ENCODE results near the gene NPAS3. TPM values are rescaled to one million over a fixed set of nuclear protein-coding genes. Genes with fewer than 3 reads are reported as not detected.

Gene NPAS3
- total RNA-seq, 2 experiments from 2014 or later, result not detected

DNA sequence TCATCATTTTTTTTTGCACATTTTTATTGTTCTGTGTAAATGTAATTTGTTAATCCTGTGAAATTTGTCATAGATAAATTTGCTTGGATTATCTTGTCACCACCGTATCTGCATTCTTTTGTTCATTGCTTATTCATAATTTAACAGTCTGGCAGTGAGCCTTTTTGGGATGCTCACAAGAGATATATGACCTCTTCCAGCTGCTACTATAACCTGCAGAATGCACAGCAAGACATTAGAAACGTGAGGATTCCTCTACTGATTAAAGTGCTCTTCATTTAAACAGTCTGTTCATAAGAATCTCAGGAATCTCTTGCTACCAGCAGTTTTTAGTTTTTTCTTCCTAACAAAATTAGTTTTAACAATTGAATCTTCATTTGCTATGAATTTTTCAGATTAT, 9.1 kb downstream of the NPAS3 start:
- H3K36me3 Mint-ChIP-seq, result no peaks in the 10 kb centered on the region
- DNase-seq, result no peak
- POLR2A ChIA-PET, result no interaction called here
- no peak overlapping the region for H3K4me3 Mint-ChIP-seq
- CTCF ChIA-PET, result no interaction called here
- no peak overlapping the region for H3K27ac Mint-ChIP-seq
- H3K4me1 Mint-ChIP-seq (ENCODE audit: low read depth), result no peaks in the 10 kb centered on the region
- no peaks in the 10 kb centered on the region for H3K9me3 Mint-ChIP-seq
- peaks cover 22% of the 10 kb centered on the region for H3K27me3 Mint-ChIP-seq
- intact Hi-C loops (cut with micrococcal nuclease), result loop anchor here (10.0 kb wide), 1 partner anchor 847 kb away; no protein-coding TSS in a partner anchor

DNA sequence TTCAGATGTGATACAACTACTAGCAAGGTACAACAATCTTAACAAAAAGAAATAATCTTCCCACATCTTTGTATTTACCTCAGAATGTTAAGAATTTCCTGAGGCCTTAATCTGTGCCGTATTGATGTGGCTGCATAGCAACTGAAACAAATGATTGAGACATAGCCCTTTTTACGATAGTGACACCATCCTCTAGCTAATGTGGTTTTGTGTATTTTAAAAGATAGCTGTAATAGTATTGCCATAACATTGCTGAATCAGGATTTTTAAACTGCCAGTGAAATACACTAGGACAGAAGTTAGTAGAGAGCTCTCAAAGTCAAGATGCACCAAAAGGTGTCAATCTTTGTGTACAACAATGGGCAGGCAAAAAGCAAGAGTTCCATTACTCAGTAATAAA, 11.9 kb downstream of the NPAS3 start:
- no peaks in the 10 kb centered on the region for H3K36me3 Mint-ChIP-seq
- H3K27ac Mint-ChIP-seq, result no peak overlapping the region
- H3K9me3 Mint-ChIP-seq, result no peaks in the 10 kb centered on the region
- no peak for DNase-seq
- H3K4me3 Mint-ChIP-seq, result no peak overlapping the region
- POLR2A ChIA-PET, result no interaction called here
- no peaks in the 10 kb centered on the region for H3K4me1 Mint-ChIP-seq (ENCODE audit: low read depth)
- peaks cover 14% of the 10 kb centered on the region for H3K27me3 Mint-ChIP-seq
- CTCF ChIA-PET, result no interaction called here
- intact Hi-C loops (cut with micrococcal nuclease), result no loop called here

DNA sequence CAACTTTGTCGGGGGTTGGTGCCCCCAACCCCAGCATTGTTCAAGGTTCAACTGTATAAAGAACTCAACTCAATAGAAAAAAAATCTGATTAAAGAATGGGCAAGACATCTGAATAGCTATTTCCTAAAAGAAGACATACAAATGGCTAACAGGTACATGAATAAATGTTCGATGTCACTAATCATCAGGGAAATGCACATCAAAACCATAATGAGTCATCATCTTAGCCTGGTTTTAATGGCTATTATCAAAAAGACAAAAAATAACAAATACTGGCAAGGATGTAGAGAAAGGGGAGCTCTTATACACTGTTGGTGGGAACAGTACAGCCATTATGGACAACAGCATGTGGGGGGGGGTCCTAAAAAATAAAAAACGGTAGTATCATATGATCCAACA, 28.7 kb downstream of the NPAS3 start:
- intact Hi-C loops (cut with micrococcal nuclease), result no loop called here
- no peaks in the 10 kb centered on the region for H3K4me1 Mint-ChIP-seq (ENCODE audit: low read depth)
- no peak overlapping the region for H3K4me3 Mint-ChIP-seq
- POLR2A ChIA-PET, result no interaction called here
- H3K9me3 Mint-ChIP-seq, result no peaks in the 10 kb centered on the region
- no peak overlapping the region for H3K27ac Mint-ChIP-seq
- no peaks in the 10 kb centered on the region for H3K36me3 Mint-ChIP-seq
- no peak for DNase-seq
- CTCF ChIA-PET, result no interaction called here
- no peaks in the 10 kb centered on the region for H3K27me3 Mint-ChIP-seq

DNA sequence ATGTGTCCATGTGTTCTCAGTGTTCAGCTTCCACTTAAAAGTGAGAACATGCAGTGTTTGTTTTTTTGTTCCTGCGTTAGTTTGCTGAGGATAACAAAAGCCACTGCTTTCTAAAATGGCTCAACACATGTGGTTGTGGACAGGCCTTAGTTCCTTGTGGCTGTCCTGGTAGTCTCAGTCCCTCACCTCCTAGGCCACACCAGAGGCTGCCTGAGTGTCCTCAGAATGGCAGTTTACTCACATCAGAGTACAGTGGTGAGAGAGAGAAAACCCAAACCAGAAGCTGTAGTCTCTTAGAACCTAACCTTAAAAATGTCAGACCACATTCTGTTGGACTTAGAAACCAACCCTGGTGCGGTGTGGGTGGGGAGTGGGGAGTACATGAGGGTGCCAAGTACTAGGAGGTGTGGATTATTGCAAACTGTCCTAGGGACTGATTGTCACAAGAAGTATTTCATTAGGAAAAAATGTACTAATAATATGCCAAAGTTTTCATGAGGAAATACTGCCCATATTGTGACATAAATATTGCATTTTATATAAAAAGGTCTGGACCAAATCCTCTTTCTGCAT, 30.4 kb downstream of the NPAS3 start:
- ChIA-PET CTCF (no interaction called here), POLR2A (no interaction called here)
- Mint-ChIP-seq H3K27ac (no peak overlapping the region), H3K4me3 (no peak overlapping the region), H3K27me3 (no peaks in the 10 kb centered on the region), H3K4me1 (ENCODE audit: low read depth) (no peaks in the 10 kb centered on the region), H3K9me3 (no peaks in the 10 kb centered on the region), H3K36me3 (no peaks in the 10 kb centered on the region)
- intact Hi-C loops (cut with micrococcal nuclease), result no loop called here
- DNase-seq, result no peak

DNA sequence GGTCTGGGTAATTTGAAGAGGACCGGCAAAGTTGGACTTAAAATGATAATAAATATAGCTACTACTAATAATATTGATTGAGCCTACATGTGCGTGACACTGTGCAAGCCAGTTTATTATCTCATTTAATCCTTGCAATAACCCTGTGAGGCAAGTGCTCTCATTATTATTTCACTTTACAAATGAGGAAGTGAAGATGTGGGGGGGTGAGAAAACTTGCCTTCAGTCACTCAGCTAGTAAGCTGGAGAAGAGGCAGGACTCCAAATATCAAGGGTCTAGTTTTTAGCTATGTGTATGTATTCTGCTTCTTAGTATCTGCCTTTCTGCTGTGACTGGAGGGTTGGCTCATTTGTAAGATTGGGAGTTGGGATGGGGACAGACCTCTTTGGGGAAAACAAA, 39.2 kb downstream of the NPAS3 start:
- ChIA-PET CTCF (no interaction called here), POLR2A (no interaction called here)
- Mint-ChIP-seq H3K27ac (no peak overlapping the region), H3K36me3 (no peaks in the 10 kb centered on the region), H3K27me3 (peaks cover 2% of the 10 kb centered on the region), H3K4me3 (no peak overlapping the region), H3K9me3 (no peaks in the 10 kb centered on the region), H3K4me1 (ENCODE audit: low read depth) (no peaks in the 10 kb centered on the region)
- intact Hi-C loops (cut with micrococcal nuclease), result no loop called here
- DNase-seq, result no peak

DNA sequence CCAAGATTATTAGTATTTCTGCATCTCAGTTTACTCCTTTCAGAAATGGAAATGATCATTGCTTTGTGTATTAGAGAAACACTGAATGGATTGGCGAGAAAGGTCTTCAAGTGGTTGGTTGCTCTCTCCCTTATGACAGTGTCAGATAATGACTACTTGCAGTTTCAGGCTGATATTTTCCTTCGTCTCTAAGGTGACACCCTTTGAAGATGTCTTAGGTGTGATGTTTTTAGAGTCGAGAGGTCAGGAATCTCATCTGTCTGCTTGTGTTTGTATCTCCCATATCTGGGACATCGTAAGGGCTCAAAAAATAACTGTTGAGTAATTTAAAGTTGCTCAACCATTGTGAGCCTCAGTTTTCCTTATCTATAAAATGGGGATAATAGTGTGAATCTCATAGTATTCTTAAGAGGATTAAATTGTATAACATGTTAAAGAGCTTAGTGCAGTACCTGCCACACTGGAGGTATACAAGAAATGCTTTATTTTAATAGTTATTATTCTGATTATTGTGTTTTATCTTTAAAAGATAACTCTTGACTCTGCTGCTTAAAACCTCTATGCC, 40.1 kb downstream of the NPAS3 start:
- peaks cover 2% of the 10 kb centered on the region for H3K27me3 Mint-ChIP-seq
- intact Hi-C loops (cut with micrococcal nuclease), result no loop called here
- H3K36me3 Mint-ChIP-seq, result no peaks in the 10 kb centered on the region
- ChIA-PET POLR2A (no interaction called here), CTCF (no interaction called here)
- no peaks in the 10 kb centered on the region for H3K9me3 Mint-ChIP-seq
- H3K27ac Mint-ChIP-seq, result no peak overlapping the region
- DNase-seq, result no peak
- H3K4me3 Mint-ChIP-seq, result no peak overlapping the region
- no peaks in the 10 kb centered on the region for H3K4me1 Mint-ChIP-seq (ENCODE audit: low read depth)

DNA sequence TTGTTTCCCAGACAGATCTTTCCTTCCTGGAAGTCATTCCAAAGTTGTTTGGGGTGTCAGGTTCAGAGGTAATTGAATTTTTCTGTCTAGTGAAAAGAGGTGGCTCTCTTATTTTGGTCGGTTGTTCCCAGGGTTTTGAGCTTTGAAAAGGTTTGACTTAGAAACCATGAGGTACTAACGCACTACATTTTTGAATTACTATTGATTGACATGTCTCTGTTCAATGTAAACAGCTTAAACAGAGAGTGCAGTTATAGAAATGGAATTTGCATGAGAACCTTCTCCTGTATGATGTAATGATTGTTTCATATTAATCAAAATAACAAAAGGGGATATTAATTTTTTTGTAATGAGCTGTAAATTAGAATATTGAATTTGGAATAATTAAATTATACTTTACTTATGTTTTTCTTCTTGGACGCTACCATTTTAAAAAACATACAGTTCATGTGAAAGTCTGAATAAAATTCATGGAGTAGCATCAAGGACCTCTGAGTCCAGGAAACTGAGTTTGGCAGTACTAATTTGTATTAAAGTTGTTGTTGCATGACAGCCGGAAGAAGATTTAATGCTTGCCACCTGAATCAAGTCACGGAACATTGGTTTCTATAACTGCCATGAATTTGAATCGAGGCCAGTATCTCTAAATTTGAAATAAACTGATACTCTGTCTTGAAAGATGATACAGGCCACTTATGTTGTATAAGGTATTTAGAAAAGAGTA, 41.7 kb downstream of the NPAS3 start:
- CTCF ChIA-PET, result interaction anchor here (1.0 kb wide), 1 partner anchor 21 kb away, joined by 4 read pairs; no protein-coding TSS in a partner anchor
- intact Hi-C loops (cut with micrococcal nuclease), result no loop called here
- H3K36me3 Mint-ChIP-seq, result no peaks in the 10 kb centered on the region

DNA sequence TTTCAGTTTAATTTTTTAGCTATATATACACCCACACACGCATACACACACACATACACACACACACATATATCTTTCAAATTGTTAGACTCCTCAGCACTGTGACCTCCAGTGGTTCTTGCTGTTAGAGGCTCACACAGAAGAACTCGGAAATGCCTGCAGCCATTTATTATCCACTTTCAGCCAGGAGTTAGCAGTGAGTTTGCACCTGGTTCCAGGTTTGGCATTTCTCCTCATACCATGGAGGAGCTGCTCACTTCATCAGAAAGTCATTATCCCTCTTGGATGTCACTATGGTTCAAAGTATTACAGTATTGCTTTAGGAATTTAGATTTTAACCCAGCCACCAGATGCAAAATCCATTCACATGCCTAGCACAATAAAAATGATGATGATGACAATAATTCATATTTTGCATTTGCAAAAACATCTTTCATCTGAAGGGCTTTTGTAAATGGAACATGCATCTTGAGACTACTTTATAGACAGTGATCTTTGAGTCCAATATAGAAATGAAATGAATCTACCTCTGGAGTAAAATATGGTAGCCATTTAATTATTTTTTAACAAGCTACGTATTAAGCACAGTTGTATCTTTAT, 42.3 kb downstream of the NPAS3 start:
- Mint-ChIP-seq H3K27me3 (peaks cover 2% of the 10 kb centered on the region), H3K9me3 (no peaks in the 10 kb centered on the region), H3K4me3 (no peak overlapping the region), H3K36me3 (no peaks in the 10 kb centered on the region), H3K27ac (no peak overlapping the region), H3K4me1 (ENCODE audit: low read depth) (no peaks in the 10 kb centered on the region)
- no peak for DNase-seq
- intact Hi-C loops (cut with micrococcal nuclease), result no loop called here
- ChIA-PET POLR2A (no interaction called here), CTCF (no interaction called here)

More for the DNA sequence above, 41.7 kb downstream of the NPAS3 start:
- Mint-ChIP-seq H3K4me1 (ENCODE audit: low read depth) (no peaks in the 10 kb centered on the region), H3K9me3 (no peaks in the 10 kb centered on the region), H3K4me3 (no peak overlapping the region), H3K27ac (no peak overlapping the region), H3K27me3 (peaks cover 2% of the 10 kb centered on the region)
- POLR2A ChIA-PET, result no interaction called here
- no peak for DNase-seq

DNA sequence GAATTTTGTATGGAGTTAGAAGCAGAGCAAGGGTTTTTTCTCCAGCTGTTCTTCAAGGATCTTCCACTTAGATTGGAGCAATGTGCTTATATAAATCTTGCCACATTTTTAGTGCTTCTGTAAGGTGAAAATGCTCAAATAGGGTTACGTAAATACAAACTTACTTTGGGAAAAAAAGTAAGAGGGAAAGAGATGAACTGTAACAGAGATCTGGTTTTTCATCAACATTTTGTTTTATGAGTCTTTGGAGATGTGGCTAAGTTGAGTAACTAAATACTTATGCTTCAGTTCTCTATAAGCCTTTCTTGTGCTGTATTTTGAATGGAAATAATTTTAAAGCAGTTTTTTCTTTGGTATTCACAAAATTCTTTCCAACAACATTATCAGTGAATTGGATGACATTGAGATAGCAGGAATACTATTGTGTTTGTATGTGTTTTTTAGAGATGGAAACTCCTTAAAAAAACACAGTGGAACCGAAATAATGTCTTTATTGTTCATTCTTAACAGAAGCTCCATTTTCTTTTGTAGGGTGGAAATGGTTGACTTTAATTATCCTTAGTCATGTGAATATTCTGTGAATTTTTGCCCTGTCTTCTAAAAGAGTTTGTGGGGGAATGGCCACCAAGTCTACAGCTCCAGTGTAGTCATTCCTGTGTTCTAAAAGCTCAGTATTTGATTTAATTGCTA, 45.7 kb downstream of the NPAS3 start:
- no peak overlapping the region for H3K27ac Mint-ChIP-seq
- DNase-seq, result no peak
- ChIA-PET CTCF (no interaction called here), POLR2A (no interaction called here)
- no peaks in the 10 kb centered on the region for H3K36me3 Mint-ChIP-seq
- H3K4me3 Mint-ChIP-seq, result no peak overlapping the region
- no peaks in the 10 kb centered on the region for H3K9me3 Mint-ChIP-seq
- H3K4me1 Mint-ChIP-seq (ENCODE audit: low read depth), result no peaks in the 10 kb centered on the region
- no peaks in the 10 kb centered on the region for H3K27me3 Mint-ChIP-seq
- intact Hi-C loops (cut with micrococcal nuclease), result no loop called here

DNA sequence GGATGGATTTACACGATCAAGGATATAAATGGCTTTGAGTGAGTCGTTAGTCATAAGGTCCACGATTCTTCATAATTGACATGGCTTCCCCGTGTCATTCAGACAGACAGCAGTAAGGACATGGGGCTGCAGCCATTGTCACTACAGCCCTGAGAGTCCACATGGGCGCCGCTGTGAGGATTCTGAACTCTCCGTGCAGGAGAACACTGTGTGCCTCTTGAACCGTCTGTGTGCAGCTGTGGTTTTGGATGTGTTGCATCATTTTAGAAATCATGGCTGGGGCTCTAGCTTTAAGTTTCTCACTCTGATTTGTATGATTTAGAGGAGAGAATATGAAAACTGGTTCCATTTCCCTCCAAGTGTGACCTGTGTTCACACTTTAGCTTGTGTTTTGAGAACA, 47.2 kb downstream of the NPAS3 start:
- H3K36me3 Mint-ChIP-seq, result no peaks in the 10 kb centered on the region
- ChIA-PET POLR2A (no interaction called here), CTCF (no interaction called here)
- H3K27ac Mint-ChIP-seq, result no peak overlapping the region
- DNase-seq, result no peak
- H3K9me3 Mint-ChIP-seq, result no peaks in the 10 kb centered on the region
- intact Hi-C loops (cut with micrococcal nuclease), result no loop called here
- H3K4me1 Mint-ChIP-seq (ENCODE audit: low read depth), result no peaks in the 10 kb centered on the region
- H3K4me3 Mint-ChIP-seq, result no peak overlapping the region
- no peaks in the 10 kb centered on the region for H3K27me3 Mint-ChIP-seq

DNA sequence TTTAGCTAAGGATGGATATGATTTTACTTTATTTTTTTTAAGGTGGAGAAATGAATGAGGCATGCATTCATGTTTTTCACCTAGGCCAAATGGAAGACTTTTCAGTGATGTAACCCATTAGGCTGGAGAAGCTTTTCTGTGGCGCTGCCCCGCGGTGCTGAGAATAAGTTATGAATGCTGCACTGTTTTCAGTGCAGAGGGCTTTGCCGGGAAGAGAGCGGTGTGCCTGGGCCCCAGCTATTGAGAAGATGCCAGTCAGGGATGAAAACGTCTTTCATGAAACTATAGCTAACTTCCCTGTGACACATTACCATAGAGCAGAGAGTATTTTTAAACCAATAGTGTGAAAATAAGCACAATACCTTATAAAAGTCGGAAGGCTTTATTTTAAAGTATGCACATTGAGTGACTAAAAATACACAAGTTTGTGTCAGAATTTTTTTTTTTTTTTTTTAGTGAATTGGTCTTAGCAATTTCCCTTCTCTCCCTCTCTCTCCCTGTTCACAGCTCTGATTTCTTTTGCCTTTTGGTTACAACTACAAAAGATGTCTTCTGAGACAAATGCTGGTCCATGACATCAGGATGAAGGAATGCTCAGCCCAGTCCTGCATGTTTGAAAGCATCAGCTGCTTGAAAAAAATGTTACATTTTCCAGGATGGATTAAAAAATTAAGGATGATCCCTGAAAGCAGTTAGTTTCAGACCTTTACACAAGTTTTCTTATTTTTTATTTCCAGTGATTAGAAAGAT, 48.3 kb downstream of the NPAS3 start:
- intact Hi-C loops (cut with micrococcal nuclease), result no loop called here

DNA sequence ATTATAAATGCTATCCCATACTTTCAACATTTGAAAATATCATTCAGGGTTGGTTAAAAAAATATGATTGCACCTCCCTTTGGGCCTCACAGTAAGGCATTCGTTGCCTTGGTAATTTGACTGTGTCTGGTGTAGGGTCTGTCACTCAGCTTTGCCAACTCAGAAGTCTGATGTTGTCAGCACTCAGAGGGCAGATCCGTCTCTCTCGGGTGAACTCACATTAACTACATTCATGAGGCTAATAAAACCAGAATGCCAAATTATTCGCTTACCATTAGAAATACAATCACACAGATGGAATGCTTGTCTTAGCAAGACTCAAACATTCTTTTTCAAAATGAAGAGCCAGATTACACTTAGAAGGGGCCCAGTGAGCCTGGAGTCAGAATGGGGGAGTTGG, 53.0 kb downstream of the NPAS3 start:
- no peak overlapping the region for H3K27ac Mint-ChIP-seq
- H3K27me3 Mint-ChIP-seq, result no peaks in the 10 kb centered on the region
- no peaks in the 10 kb centered on the region for H3K36me3 Mint-ChIP-seq
- no peak for DNase-seq
- H3K9me3 Mint-ChIP-seq, result peaks cover 6% of the 10 kb centered on the region
- no peaks in the 10 kb centered on the region for H3K4me1 Mint-ChIP-seq (ENCODE audit: low read depth)
- CTCF ChIA-PET, result no interaction called here
- intact Hi-C loops (cut with micrococcal nuclease), result no loop called here
- POLR2A ChIA-PET, result no interaction called here
- H3K4me3 Mint-ChIP-seq, result no peak overlapping the region

More for the DNA sequence above, 48.3 kb downstream of the NPAS3 start:
- Mint-ChIP-seq H3K27me3 (no peaks in the 10 kb centered on the region), H3K4me3 (no peak overlapping the region), H3K36me3 (no peaks in the 10 kb centered on the region), H3K4me1 (ENCODE audit: low read depth) (no peaks in the 10 kb centered on the region), H3K27ac (no peak overlapping the region), H3K9me3 (peaks cover 3% of the 10 kb centered on the region)
- POLR2A ChIA-PET, result no interaction called here
- CTCF ChIA-PET, result no interaction called here
- DNase-seq, result no peak

Data from activated CD4-positive, alpha-beta memory T cell treated with anti-CD3 and anti-CD28 coated beads for 36 hours (primary cell).